Measurements from ENCODE around the gene ARAP2.

ARAP2 gene

GRCh38 chr4:36065274-36065871, 178.9 kb downstream of the ARAP2 start:
- H3K36me3 ChIP-seq (replicated peaks): no peaks in the 10 kb centered on the region
- H3K4me3 ChIP-seq: no peak overlapping the region
- DNase-seq (ENCODE audit: low spot score in 2 of 2): no peak
- no peaks in the 10 kb centered on the region for H3K9me3 ChIP-seq
- no peaks in the 10 kb centered on the region for H3K27me3 ChIP-seq (ENCODE audit: low read depth)
- in situ Hi-C loops (cut with MboI; ENCODE audit: low sequenced_read_pairs): no loop called here
- H3K4me1 ChIP-seq: no peaks in the 10 kb centered on the region

GRCh38 chr4:36064117-36064516, 180.2 kb downstream of the ARAP2 start:
- no peaks in the 10 kb centered on the region for H3K36me3 ChIP-seq (replicated peaks)
- in situ Hi-C loops (cut with MboI; ENCODE audit: low sequenced_read_pairs): no loop called here
- no peak overlapping the region for H3K4me3 ChIP-seq
- H3K27me3 ChIP-seq (ENCODE audit: low read depth): no peaks in the 10 kb centered on the region
- no peak for DNase-seq (ENCODE audit: low spot score in 2 of 2)
- no peaks in the 10 kb centered on the region for H3K9me3 ChIP-seq
- no peaks in the 10 kb centered on the region for H3K4me1 ChIP-seq

GRCh38 chr4:36056136-36056535, 188.2 kb downstream of the ARAP2 start:
- no peak for DNase-seq (ENCODE audit: low spot score in 2 of 2)
- Histone ChIP-seq H3K4me1 (peaks cover 14% of the 10 kb centered on the region), H3K36me3 (replicated peaks) (no peaks in the 10 kb centered on the region), H3K9me3 (no peaks in the 10 kb centered on the region), H3K27me3 (ENCODE audit: low read depth) (no peaks in the 10 kb centered on the region), H3K4me3 (no peak overlapping the region)
- in situ Hi-C loops (cut with MboI; ENCODE audit: low sequenced_read_pairs): no loop called here

GRCh38 chr4:36054694-36055422, 189.5 kb downstream of the ARAP2 start:
- no peaks in the 10 kb centered on the region for H3K27me3 ChIP-seq (ENCODE audit: low read depth)
- DNase-seq (ENCODE audit: low spot score in 2 of 2): no peak
- no peaks in the 10 kb centered on the region for H3K9me3 ChIP-seq
- no peaks in the 10 kb centered on the region for H3K36me3 ChIP-seq (replicated peaks)
- in situ Hi-C loops (cut with MboI; ENCODE audit: low sequenced_read_pairs): no loop called here
- H3K4me3 ChIP-seq: no peak overlapping the region
- H3K4me1 ChIP-seq: peaks cover 14% of the 10 kb centered on the region

GRCh38 chr4:36053930-36054329, 190.4 kb downstream of the ARAP2 start:
- peak in 1 of 2 experiments; percentile 10 for DNase-seq (ENCODE audit: low spot score in 2 of 2)
- in situ Hi-C loops (cut with MboI; ENCODE audit: low sequenced_read_pairs): no loop called here

GRCh38 chr4:36051634-36052033, 192.7 kb downstream of the ARAP2 start:
- no peaks in the 10 kb centered on the region for H3K27me3 ChIP-seq (ENCODE audit: low read depth)
- no peak for DNase-seq (ENCODE audit: low spot score in 2 of 2)
- H3K36me3 ChIP-seq (replicated peaks): no peaks in the 10 kb centered on the region
- in situ Hi-C loops (cut with MboI; ENCODE audit: low sequenced_read_pairs): no loop called here
- H3K9me3 ChIP-seq: no peaks in the 10 kb centered on the region
- no peak overlapping the region for H3K4me3 ChIP-seq
- peaks cover 14% of the 10 kb centered on the region for H3K4me1 ChIP-seq

More at GRCh38 chr4:36053930-36054329, 190.4 kb downstream of the ARAP2 start:
- H3K9me3 ChIP-seq: no peaks in the 10 kb centered on the region
- H3K27me3 ChIP-seq (ENCODE audit: low read depth): no peaks in the 10 kb centered on the region
- H3K36me3 ChIP-seq (replicated peaks): no peaks in the 10 kb centered on the region
- H3K4me1 ChIP-seq: peaks cover 14% of the 10 kb centered on the region
- no peak overlapping the region for H3K4me3 ChIP-seq

- Histone ChIP-seq H3K4me3 (no peak overlapping the region), H3K9me3 (no peaks in the 10 kb centered on the region), H3K36me3 (replicated peaks) (no peaks in the 10 kb centered on the region), H3K27me3 (ENCODE audit: low read depth) (no peaks in the 10 kb centered on the region), H3K4me1 (no peaks in the 10 kb centered on the region)
- in situ Hi-C loops (cut with MboI; ENCODE audit: low sequenced_read_pairs): no loop called here
- DNase-seq (ENCODE audit: low spot score in 2 of 2): no peak
These were observed 198.3 kb downstream of the ARAP2 start for GRCh38 chr4:36046026-36046425.

GRCh38 chr4:36043901-36044300, 200.4 kb downstream of the ARAP2 start:
- in situ Hi-C loops (cut with MboI; ENCODE audit: low sequenced_read_pairs): no loop called here
- no peaks in the 10 kb centered on the region for H3K9me3 ChIP-seq
- H3K4me1 ChIP-seq: peaks cover 3% of the 10 kb centered on the region
- no peak for DNase-seq (ENCODE audit: low spot score in 2 of 2)
- no peaks in the 10 kb centered on the region for H3K27me3 ChIP-seq (ENCODE audit: low read depth)
- no peak overlapping the region for H3K4me3 ChIP-seq
- H3K36me3 ChIP-seq (replicated peaks): no peaks in the 10 kb centered on the region

GRCh38 chr4:36043241-36043640, 201.1 kb downstream of the ARAP2 start:
- H3K4me1 ChIP-seq: peaks cover 7% of the 10 kb centered on the region
- no peak for DNase-seq (ENCODE audit: low spot score in 2 of 2)
- no peaks in the 10 kb centered on the region for H3K36me3 ChIP-seq (replicated peaks)
- no peak overlapping the region for H3K4me3 ChIP-seq
- in situ Hi-C loops (cut with MboI; ENCODE audit: low sequenced_read_pairs): no loop called here
- H3K9me3 ChIP-seq: no peaks in the 10 kb centered on the region
- no peaks in the 10 kb centered on the region for H3K27me3 ChIP-seq (ENCODE audit: low read depth)

GRCh38 chr4:36042122-36042970, 202.0 kb downstream of the ARAP2 start:
- in situ Hi-C loops (cut with MboI; ENCODE audit: low sequenced_read_pairs): no loop called here
- peaks cover 14% of the 10 kb centered on the region for H3K4me1 ChIP-seq
- no peaks in the 10 kb centered on the region for H3K27me3 ChIP-seq (ENCODE audit: low read depth)
- H3K36me3 ChIP-seq (replicated peaks): no peaks in the 10 kb centered on the region
- DNase-seq (ENCODE audit: low spot score in 2 of 2): no peak
- H3K4me3 ChIP-seq: no peak overlapping the region
- H3K9me3 ChIP-seq: no peaks in the 10 kb centered on the region

GRCh38 chr4:36041340-36041739, 203.0 kb downstream of the ARAP2 start:
- H3K27me3 ChIP-seq (ENCODE audit: low read depth): no peaks in the 10 kb centered on the region
- H3K4me1 ChIP-seq: peaks cover 14% of the 10 kb centered on the region
- DNase-seq (ENCODE audit: low spot score in 2 of 2): no peak
- no peaks in the 10 kb centered on the region for H3K36me3 ChIP-seq (replicated peaks)
- no peak overlapping the region for H3K4me3 ChIP-seq
- in situ Hi-C loops (cut with MboI; ENCODE audit: low sequenced_read_pairs): no loop called here
- H3K9me3 ChIP-seq: no peaks in the 10 kb centered on the region

GRCh38 chr4:36039026-36039425, 205.3 kb downstream of the ARAP2 start:
- H3K36me3 ChIP-seq (replicated peaks): no peaks in the 10 kb centered on the region
- no peaks in the 10 kb centered on the region for H3K27me3 ChIP-seq (ENCODE audit: low read depth)
- DNase-seq (ENCODE audit: low spot score in 2 of 2): peak; percentile 31 to 55
- no peak overlapping the region for H3K4me3 ChIP-seq
- H3K4me1 ChIP-seq: peaks cover 14% of the 10 kb centered on the region
- in situ Hi-C loops (cut with MboI; ENCODE audit: low sequenced_read_pairs): no loop called here
- H3K9me3 ChIP-seq: no peaks in the 10 kb centered on the region

- Histone ChIP-seq H3K4me1 (peaks cover 14% of the 10 kb centered on the region), H3K27me3 (ENCODE audit: low read depth) (no peaks in the 10 kb centered on the region), H3K9me3 (no peaks in the 10 kb centered on the region), H3K4me3 (no peak overlapping the region), H3K36me3 (replicated peaks) (no peaks in the 10 kb centered on the region)
- in situ Hi-C loops (cut with MboI; ENCODE audit: low sequenced_read_pairs): no loop called here
- peak in 1 of 2 experiments; percentile 91 for DNase-seq (ENCODE audit: low spot score in 2 of 2)
These were observed 205.8 kb downstream of the ARAP2 start for GRCh38 chr4:36038491-36038890.

GRCh38 chr4:36037127-36037526, 207.2 kb downstream of the ARAP2 start:
- Histone ChIP-seq H3K9me3 (no peaks in the 10 kb centered on the region), H3K4me3 (no peak overlapping the region), H3K4me1 (peaks cover 14% of the 10 kb centered on the region), H3K36me3 (replicated peaks) (no peaks in the 10 kb centered on the region), H3K27me3 (ENCODE audit: low read depth) (no peaks in the 10 kb centered on the region)
- in situ Hi-C loops (cut with MboI; ENCODE audit: low sequenced_read_pairs): no loop called here
- DNase-seq (ENCODE audit: low spot score in 2 of 2): no peak
